Left ventricle myocardium superior (tissue), 1 donor: ENCODE results near the gene ZNF207. TPM values are rescaled to one million over a fixed set of nuclear protein-coding genes. Genes with fewer than 3 reads are reported as not detected.
"Not testable (repeated sequence)": the region's sequence is repeated elsewhere in the genome, so short reads cannot be mapped to it uniquely, and the experiment has no call there.

ENCODE experiments used
- ATAC-seq: fragments of 200-7000 bp; cut with Tn5 transposase; one replicate; pipeline ENCODE4 v1.9.1; 2020; ENCODE audit warnings: mild to moderate bottlenecking, moderate library complexity
- DNase-seq: peaks from one replicate; pipeline ENCODE4 v3.0.0-alpha.2; 2020
- intact Hi-C: fragments of 100-400 bp; cut with micrococcal nuclease; formaldehyde crosslinking; loops from one replicate; pipeline ENCODE4 v1.11.0; 2022
- microRNA-seq: library from miRNA; unstranded; fragments of <30 nt; microRNA quantifications from one replicate; pipeline ENCODE4 v1.2.0, GENCODE V29; 2020; ENCODE audit warnings: borderline number of aligned reads
- total RNA-seq: library from RNA; stranded (reverse); fragmentation: NEBNext Ultra II Directional; extraction: Animal tissue kit (Norgen Biotek cat#: 25700); gene quantifications from one replicate; pipeline ENCODE4 v1.2.1, GENCODE V29; 2021
- donor health status: DM: no; HTN: yes; CAD: no; lungs with severe emphysema.

The ZNF207 gene
- total RNA-seq, 1 donor from 2014 or later: 54.9 TPM

DNA sequence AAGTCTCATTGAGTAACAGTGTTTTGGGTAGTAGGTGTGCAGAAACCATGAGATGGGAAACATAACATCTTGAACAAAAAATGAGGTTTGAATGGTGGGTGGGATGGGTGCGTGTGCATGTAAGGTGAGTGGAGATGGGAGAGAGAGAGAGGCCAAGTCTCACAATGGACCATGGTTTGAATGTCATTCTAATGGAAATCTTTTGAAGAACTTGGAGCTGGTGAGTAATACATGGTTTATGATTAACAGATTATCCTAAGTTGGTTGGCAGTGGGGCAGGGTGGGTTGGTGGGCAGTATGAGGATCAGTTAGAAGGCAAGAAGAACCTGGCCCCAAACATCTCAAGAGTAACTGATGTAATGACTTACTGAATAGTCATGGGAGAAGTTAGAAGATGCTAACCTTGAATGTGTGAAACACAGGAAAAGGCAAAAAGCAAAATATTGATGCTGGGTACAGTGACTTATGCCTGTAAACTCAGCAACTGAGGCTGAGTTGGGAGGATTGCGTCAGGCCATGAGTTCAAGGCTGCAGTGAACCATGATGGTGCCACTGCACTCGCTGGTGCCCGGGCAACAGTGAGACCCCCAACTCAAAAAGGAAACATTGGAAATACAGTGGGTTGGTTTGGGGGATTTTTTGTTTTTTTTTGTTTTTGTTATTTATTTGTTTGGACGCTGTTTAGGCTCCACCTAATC lies 32.7 kb downstream of the ZNF207 start:
- no peak for ATAC-seq
- no peak for DNase-seq
- intact Hi-C loops: no loop called here

DNA sequence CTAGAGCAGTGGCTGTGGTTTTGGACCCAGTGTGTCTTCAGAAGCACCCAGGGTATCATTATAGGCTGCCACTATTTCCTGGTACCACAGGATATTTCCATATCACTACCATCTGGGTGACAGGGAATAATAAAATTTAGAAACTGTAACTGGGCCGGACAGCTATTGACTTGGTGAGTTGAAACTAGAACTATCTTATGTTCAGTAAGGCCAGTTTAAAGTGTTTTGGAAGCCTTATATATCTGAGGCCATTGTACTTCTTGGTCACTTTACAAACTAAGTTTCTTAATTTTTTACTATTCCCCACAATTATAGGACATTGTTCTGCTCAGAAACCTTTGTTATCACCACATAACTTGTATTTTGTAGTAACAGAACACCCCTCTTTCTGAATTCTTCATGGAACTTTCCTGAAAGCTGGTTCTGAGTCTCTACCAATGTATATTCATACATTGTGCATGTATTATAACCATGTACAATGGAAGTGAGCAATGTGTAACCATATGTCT lies 34.0 kb downstream of the ZNF207 start:
- intact Hi-C loops: no loop called here
- no peak for DNase-seq
- ATAC-seq: no peak

DNA sequence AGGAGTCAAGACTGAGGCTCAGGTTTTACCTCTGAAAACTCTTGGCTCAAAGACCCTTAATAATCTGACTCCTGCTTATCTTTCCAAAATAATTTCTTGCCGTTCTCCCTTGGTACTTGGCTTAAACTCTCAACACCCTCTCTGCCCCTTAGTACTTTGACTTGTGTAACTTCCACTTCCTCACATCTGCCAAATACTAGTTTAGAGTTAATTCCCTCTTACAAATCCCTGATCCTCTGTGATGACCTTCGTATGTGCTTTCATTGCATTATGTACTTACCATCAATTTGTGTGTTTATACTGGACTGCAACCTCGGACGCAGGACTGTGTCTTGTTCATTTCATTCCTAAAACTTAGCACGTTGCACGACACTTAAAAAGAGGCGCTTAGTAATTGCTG lies 35.2 kb downstream of the ZNF207 start:
- ATAC-seq (no peak), DNase-seq (no peak)
- intact Hi-C loops: no loop called here

DNA sequence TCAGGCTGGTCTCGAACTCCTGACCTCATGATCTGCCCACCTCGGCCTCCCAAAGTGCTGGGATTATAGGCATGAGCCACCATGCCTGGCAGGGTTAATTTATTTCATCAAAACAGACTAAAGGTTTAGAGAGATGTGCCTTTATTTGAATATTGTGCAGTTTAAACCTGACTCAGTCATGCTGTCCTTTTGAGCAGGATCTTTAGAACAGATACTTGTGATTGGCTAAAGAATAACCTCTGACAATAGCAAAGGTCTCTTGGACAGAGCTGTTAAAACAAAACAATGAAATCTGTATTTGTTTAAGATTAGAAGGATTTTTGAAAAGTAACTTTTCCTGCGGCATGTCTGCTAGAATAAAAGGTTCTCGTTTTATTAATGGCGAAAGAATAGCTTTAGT lies 36.0 kb downstream of the ZNF207 start:
- ATAC-seq (no peak), DNase-seq (no peak)
- intact Hi-C loops: no loop called here

DNA sequence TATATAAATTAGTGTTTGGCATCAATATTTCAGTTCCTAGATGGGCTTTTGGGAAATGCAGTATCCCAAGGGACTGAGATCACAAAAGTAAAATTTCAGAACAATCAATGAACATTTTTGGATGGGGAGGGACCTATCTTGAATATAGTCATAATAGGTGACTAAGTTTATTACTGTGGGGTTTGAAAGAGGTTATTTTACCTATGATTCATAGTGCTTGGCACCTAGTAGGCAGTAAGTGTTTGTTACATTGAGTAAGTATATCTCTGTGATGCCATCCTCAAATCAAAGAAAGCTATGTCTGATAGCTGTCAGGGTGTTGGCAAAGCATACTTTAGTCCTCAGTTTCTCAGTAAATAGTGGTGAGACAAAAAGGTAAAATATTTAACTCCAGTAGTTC lies 36.9 kb downstream of the ZNF207 start:
- ATAC-seq (no peak), DNase-seq (no peak)
- intact Hi-C loops: no loop called here

DNA sequence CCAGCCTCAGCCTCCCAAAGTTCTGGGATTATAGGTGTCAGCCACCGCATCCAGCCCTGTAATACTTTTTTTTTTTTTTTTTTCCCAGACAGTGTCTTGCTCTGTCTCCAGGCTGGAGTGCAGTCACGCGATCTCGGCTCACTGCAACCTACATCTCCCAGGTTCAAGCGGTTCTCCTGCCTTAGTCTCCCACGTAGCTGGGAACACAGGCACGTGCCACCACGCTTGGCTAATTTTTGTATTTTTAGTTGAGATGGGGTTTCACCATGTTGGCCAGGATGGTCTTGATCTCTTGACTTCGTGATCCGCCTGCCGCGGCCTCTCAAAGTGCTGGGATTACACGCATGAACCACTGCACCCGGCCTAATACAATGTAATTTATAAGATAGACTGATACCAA lies 38.2 kb downstream of the ZNF207 start:
- ATAC-seq, DNase-seq, intact Hi-C loops: not testable (repeated sequence)

DNA sequence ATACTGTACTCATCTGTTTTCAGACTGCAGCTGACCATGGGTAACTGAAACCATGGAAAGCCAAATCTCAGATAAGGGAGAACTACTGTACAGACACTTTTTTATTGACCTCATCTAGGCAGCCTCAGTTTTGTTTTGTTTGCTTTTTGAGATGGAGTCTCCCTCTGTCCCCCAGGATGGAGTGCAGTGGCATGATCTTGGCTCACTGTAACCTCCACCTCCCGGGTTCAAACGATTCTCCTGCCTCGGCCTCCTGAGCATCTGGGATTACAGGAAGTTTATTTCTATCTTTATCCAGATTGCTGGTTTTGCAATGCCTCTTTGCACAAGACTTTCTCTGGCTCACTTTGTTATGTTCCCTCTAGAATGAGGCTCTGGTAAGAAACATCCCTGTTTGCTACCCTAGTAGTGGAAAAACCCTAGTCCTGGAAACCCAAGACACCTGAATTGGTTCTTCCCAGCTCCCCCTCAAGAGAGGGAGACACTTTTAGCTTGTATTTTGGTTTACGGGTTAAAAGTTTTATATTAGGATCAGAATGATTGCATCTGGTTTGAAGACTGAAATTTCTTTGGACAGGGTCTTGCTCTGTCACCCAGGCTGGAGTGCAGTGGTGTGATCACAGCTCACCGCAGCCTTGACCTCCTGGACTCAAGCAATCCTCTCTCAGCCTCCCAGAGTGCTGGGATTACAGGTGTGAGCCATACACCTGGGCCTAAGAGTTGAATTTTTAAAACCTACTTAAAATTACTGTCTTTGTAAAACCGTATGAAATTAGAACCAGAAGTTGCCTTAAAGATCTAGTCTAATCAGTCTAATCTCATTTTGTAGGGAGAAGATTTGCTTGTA lies 38.9 kb downstream of the ZNF207 start:
- intact Hi-C loops: no loop called here
- no peak for DNase-seq
- no peak for ATAC-seq

DNA sequence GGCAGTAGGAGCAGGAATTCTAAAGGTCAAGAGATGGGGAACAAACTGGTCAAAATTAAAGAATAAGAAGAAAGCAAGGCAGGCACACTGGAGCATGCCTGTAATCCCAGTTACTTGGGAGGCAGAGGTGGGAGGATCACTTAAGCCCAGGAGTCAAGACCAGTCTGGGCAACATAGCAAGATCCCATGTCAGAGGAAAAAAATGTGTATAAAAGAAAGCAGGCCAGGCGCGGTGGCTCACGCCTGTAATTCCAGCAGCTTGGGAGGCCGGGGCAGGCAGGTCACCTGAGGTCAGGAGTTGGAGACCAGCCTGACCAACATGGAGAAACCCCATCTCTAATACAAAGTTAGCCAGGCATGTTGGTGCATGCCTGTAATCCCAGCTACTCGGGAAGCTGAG lies 43.9 kb downstream of the ZNF207 start:
- intact Hi-C loops: no loop called here
- DNase-seq: no peak
- ATAC-seq: no peak

DNA sequence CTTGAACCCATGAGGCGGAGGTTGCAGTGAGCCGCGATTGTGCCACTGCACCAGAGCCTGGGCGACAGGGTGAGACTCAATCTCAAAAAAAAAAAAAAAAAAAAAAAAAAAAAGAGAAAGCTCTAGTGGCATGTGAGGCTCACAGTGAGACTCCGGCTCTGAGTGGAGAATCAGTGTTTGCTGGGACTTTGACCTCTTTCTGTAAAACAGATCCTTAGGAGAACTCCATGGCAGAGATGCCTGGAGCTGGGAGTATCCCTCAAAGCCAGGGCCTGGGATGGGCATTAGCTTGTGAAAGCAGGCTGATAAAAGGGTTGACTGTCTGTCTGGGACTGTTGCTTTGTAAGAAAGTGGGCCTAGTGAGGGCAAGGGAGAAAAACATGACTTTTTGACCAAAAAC lies 46.4 kb downstream of the ZNF207 start:
- no peak for DNase-seq
- no peak for ATAC-seq
- intact Hi-C loops: no loop called here

DNA sequence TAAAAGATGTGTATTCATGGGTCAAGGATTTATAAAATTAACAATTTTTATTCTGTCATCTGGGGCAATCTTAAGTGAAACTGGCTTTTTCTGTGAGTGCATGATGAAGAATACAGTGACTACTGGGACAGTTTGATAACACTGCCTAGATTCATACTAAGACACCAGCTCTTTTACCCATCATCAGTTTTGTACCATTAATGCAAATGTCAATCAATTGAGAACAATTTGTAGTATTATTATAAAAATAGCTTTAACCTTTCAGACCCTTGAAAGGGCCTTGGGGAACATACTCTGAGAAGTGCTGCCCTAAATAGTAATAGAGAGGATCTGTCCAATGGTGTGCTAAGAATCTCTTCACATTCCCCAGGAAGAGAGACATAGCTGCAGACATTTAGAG lies 49.0 kb downstream of the ZNF207 start:
- ATAC-seq (peak; percentile 38), DNase-seq (no peak)
- intact Hi-C loops: no loop called here

DNA sequence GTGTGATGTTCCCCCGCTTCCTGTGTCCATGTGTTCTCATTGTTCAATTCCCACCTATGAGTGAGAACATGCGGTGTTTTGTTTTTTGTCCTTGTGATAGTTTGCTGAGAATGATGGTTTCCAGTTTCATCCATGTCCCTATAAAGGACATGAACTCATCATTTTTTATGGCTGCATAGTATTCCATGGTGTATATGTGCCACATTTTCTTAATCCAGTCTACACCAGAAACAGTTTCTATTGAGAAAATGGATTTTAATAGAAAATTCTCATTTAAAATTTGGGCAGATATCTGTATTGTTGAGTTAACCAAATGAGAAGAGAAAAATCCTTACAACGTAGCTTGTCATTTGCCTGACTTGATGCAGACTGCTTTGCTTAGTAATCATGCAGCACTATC lies 60.1 kb downstream of the ZNF207 start:
- intact Hi-C loops, ATAC-seq, DNase-seq: not testable (repeated sequence)

DNA sequence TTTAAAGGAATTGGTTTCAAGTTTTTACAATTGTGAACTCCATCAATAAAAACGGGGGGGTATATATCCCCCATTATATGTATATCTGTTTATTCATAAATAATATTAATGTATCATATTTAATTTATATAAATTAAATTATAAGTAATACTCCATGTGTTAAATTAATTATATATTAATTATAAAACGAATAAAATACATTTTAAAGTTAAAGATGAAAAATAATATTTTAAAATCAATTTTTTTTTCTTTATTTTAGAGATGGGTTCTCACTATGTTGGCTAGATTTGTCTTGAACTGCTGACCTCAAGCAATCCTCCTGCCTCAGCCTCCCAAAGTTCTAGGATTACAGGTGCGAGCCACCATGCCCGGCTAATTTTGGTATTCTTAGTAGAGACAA lies 76.9 kb downstream of the ZNF207 start:
- intact Hi-C loops: no loop called here
- no peak for DNase-seq
- no peak for ATAC-seq

DNA sequence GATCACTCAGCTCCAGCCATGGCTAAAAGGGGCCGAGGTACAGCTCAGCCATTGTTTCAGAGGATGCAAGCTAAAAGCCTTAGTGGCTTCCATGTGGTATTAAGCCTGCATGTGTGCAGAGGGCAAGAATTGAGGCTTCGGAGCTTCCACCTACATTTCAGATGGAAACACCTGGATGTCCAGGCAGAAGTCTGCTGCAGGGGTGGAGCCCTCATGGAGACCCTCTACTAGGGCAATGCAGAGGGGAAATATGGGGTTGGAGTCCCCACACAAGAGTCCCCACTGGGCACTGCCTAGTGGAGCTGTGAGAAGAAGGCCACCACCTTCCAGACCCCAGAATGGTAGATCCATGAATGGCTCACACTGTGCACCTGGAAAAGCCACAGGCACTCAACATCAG lies 79.6 kb downstream of the ZNF207 start:
- intact Hi-C loops: no loop called here
- ATAC-seq (no peak), DNase-seq (no peak)

Small RNA genes lying within 50 kb of the gene (microRNA-seq; reads per million reads assigned to microRNA genes)
- gene MIR632: not detected

Other genes starting within 250 kb of the ZNF207 start
- 77.3 TPM for gene RHOT1, start 207.7 kb upstream of the ZNF207 start, total RNA-seq
- 3.1 TPM for gene RHBDL3, start 84.3 kb upstream of the ZNF207 start, total RNA-seq
- 18.5 TPM for gene C17orf75, start 8.0 kb upstream of the ZNF207 start, total RNA-seq
- 67.8 TPM for gene PSMD11, start 94.4 kb downstream of the ZNF207 start, total RNA-seq
- gene CDK5R1, start 136.8 kb downstream of the ZNF207 start, total RNA-seq: 1.4 TPM